HepG2 (cell line): ENCODE data around the gene TASP1. TPM values are rescaled to one million over a fixed set of nuclear protein-coding genes. Genes with fewer than 3 reads are reported as not detected.
A peak's percentile ranks its signal among the peaks of the same experiment; 100 is the strongest.

Experiments used
- ATF4 ChIP-seq, 2 experiments: fragments of 450-650 bp in 1 of 2; sonication (generic) in 1 of 2; formaldehyde crosslinking; IDR thresholded peaks; 2 replicates each; pipeline versions ENCODE4 v1.5.0 to v1.8.0; 2020 to 2022; ENCODE audit warnings: mild to moderate bottlenecking in 1 of 2, missing genetic modification reagents in 1 of 2
- CEBPZ ChIP-seq: IDR thresholded peaks from 2 replicates; pipeline ENCODE4 v1.6.1; 2012; ENCODE audit warnings: low read length, improper control_type of control experiment
- HINFP ChIP-seq: sonication (generic); formaldehyde crosslinking; IDR thresholded peaks from 2 replicates; pipeline ENCODE4 v1.4.0; 2020; ENCODE audit warnings: low read depth, mild to moderate bottlenecking, missing genetic modification reagents
- JUNB ChIP-seq: sonication (generic); formaldehyde crosslinking; IDR thresholded peaks from 2 replicates; pipeline ENCODE4 v1.8.0; 2022; ENCODE audit warnings: missing genetic modification reagents, mild to moderate bottlenecking, borderline replicate concordance
- KDM5B ChIP-seq: sonication (generic); formaldehyde crosslinking; IDR thresholded peaks from 2 replicates; pipeline ENCODE4 v1.4.0; 2020; ENCODE audit warnings: missing genetic modification reagents, mild to moderate bottlenecking, borderline replicate concordance
- MAFF ChIP-seq: IDR thresholded peaks from 2 replicates; pipeline ENCODE4 v1.6.1; 2011; ENCODE audit warnings: low read depth, low read length, improper control_type of control experiment
- SAP130 ChIP-seq: IDR thresholded peaks from 2 replicates; pipeline ENCODE4 v1.6.1; 2016; ENCODE audit warnings: low read depth
- SOX13 ChIP-seq, 3 experiments: fragments of 450-650 bp in 1 of 3; sonication (generic) in 1 of 3; formaldehyde crosslinking in 1 of 3; IDR thresholded peaks in 2 of 3; conservative IDR thresholded peaks in 1 of 3; 2 replicates each; pipeline versions ENCODE4 v1.5.0 to v1.6.1; 2016 to 2020; ENCODE audit warnings: antibody characterized with exemption in 1 of 3, mild to moderate bottlenecking in 1 of 3, missing compliant biosample characterization in 1 of 3, missing genetic modification reagents in 1 of 3, moderate library complexity in 1 of 3
- ZNF142 ChIP-seq: sonication (generic); formaldehyde crosslinking; IDR thresholded peaks from 2 replicates; pipeline ENCODE4 v1.4.0; 2020; ENCODE audit warnings: missing genetic modification reagents
- ZNF3 ChIP-seq: IDR thresholded peaks from 2 replicates; pipeline ENCODE4 v1.7.0; 2017; ENCODE audit warnings: inconsistent platforms
- ZNF468 ChIP-seq: sonication (generic); formaldehyde crosslinking; IDR thresholded peaks from 2 replicates; pipeline ENCODE4 v1.8.0; 2022; ENCODE audit warnings: mild to moderate bottlenecking, moderate library complexity, missing genetic modification reagents
- ZNF503 ChIP-seq: sonication (generic); formaldehyde crosslinking; IDR thresholded peaks from 2 replicates; pipeline ENCODE4 v1.4.0; 2020; ENCODE audit warnings: missing genetic modification reagents
- ZNF543 ChIP-seq: sonication (generic); formaldehyde crosslinking; IDR thresholded peaks from 2 replicates; pipeline ENCODE4 v1.4.0; 2020; ENCODE audit warnings: mild to moderate bottlenecking, missing genetic modification reagents
- ZNF773 ChIP-seq: sonication (generic); formaldehyde crosslinking; IDR thresholded peaks from 2 replicates; pipeline ENCODE4 v1.4.0; 2020; ENCODE audit warnings: missing genetic modification reagents, borderline replicate concordance
- polyA plus RNA-seq, 8 experiments: library from polyadenylated mRNA; depleted of rRNA in 3 of 8; stranded (reverse) in 7 of 8; unstranded in 1 of 8; fragments of >200 nt; fragmentation: Illumina TruSeq in 4 of 8; extraction: Trizol in 4 of 8; gene quantifications; 2 replicates each; pipeline versions ENCODE4 v1.2.1 to v1.2.3, GENCODE V29; 2011 to 2016; ENCODE audit warnings: low read depth in 4 of 8, missing spikeins in 1 of 8, mixed read lengths in 1 of 8; ENCODE audit not compliant: insufficient read depth in 1 of 8
- total RNA-seq, 5 experiments: library from RNA; depleted of rRNA; stranded (reverse); fragments of >200 nt; fragmentation: Illumina TruSeq; extraction: Trizol; gene quantifications; 2 replicates each; pipeline ENCODE4 v1.2.3, GENCODE V29; 2016; ENCODE audit warnings: low read depth in 1 of 5

TASP1 gene
- total and polyA plus RNA-seq, 2 of the 13 experiments (the other 11 are each of a cell fraction or from before 2014, with no cell fraction given) = 10.0 to 25.2 TPM

- 0 out of 4 replicates have a peak, but pooled peaks of 1 of the 2 experiments have one; percentile 36 for TF ChIP-seq ATF4 (CRISPR knock-in tag; IDR thresholded peaks at IDR 0.05)
- peak; percentile 34; the same call in 1 of the 2 replicates for TF ChIP-seq SAP130 (CRISPR knock-in tag)
- no peak for TF ChIP-seq ZNF543 (CRISPR knock-in tag)
- TF ChIP-seq ZNF468 (CRISPR knock-in tag) = no peak
- TF ChIP-seq ZNF3 (CRISPR knock-in tag) = no peak
- TF ChIP-seq CEBPZ = no peak
- TF ChIP-seq SOX13 (IDR thresholded peaks at IDR 0.05) = no peak
- TF ChIP-seq SOX13 (CRISPR knock-in tag; conservative IDR thresholded peaks at IDR 0.05 in 1 of 2, IDR thresholded peaks at IDR 0.05 in 1 of 2) = 0 out of 4 replicates have a peak, but pooled peaks of 1 of the 2 experiments have one; percentile 16
- TF ChIP-seq KDM5B (CRISPR knock-in tag) = no peak
- no peak for TF ChIP-seq HINFP
- TF ChIP-seq ZNF773 = no peak
- TF ChIP-seq MAFF = 0 out of 2 replicates have a peak, but pooled peaks have one; percentile 6
- TF ChIP-seq ZNF503 (CRISPR knock-in tag) = no peak
- no peak for TF ChIP-seq ZNF142 (CRISPR knock-in tag)
- no peak for TF ChIP-seq JUNB (CRISPR knock-in tag)
Observed at GRCh38 chr20:13525225-13525940, 113.3 kb downstream of the TASP1 start (continued).
